Mesenchymal stem cell (in vitro differentiated cells and primary cell): ENCODE measurements around the gene PIGR.

Experiments
- DNase-seq: peaks from one replicate; pipeline ENCODE4 v3.0.0-alpha.2; 2013
- H2AFZ ChIP-seq: one replicate; pipeline ENCODE4 v1.6.1; 2013; ENCODE audit warnings: low read depth, mild to moderate bottlenecking, control low read depth, inconsistent platforms, low read length, moderate library complexity
- H2AK5ac ChIP-seq: 2 replicates; pipeline ENCODE4 v1.6.1; 2013; ENCODE audit warnings: low read length, moderate library complexity, mild to moderate bottlenecking, inconsistent platforms; ENCODE audit not compliant: severe bottlenecking
- H2BK120ac ChIP-seq: one replicate; pipeline ENCODE4 v1.6.1; 2013; ENCODE audit warnings: low read depth, mild to moderate bottlenecking, inconsistent platforms, low read length, moderate library complexity
- H2BK12ac ChIP-seq, 2 experiments: one replicate each; pipeline ENCODE4 v1.6.1; 2013; ENCODE audit warnings: inconsistent platforms in 2 of 2, low read length in 2 of 2, mild to moderate bottlenecking in 2 of 2, moderate library complexity in 2 of 2, control low read depth in 1 of 2
- H2BK15ac ChIP-seq: one replicate; pipeline ENCODE4 v1.6.1; 2013; ENCODE audit warnings: mild to moderate bottlenecking, low read depth, inconsistent platforms; ENCODE audit not compliant: poor library complexity, severe bottlenecking
- H2BK5ac ChIP-seq: 2 replicates; pipeline ENCODE4 v1.6.1; 2013; ENCODE audit warnings: low read depth, mild to moderate bottlenecking, low read length, control low read depth, inconsistent platforms; ENCODE audit not compliant: poor library complexity, severe bottlenecking
- H3K14ac ChIP-seq, 2 experiments: one replicate each; pipeline ENCODE4 v1.6.1; 2013; ENCODE audit warnings: inconsistent platforms in 2 of 2, low read length in 2 of 2, control low read depth in 1 of 2, mild to moderate bottlenecking in 1 of 2, moderate library complexity in 1 of 2
- H3K18ac ChIP-seq, 2 experiments: one replicate each; pipeline ENCODE4 v1.6.1; 2013; ENCODE audit warnings: inconsistent platforms in 2 of 2, low read length in 2 of 2, control low read depth in 1 of 2, low read depth in 1 of 2, mild to moderate bottlenecking in 1 of 2
- H3K23ac ChIP-seq, 2 experiments: one replicate each; pipeline ENCODE4 v1.6.1; 2013; ENCODE audit warnings: inconsistent platforms in 2 of 2, low read length in 2 of 2, mild to moderate bottlenecking in 2 of 2, moderate library complexity in 2 of 2, control low read depth in 1 of 2
- H3K27ac ChIP-seq: 2 replicates; pipeline ENCODE4 v1.5.1; 2013; ENCODE audit warnings: mild to moderate bottlenecking, moderate library complexity, low read length, control low read depth, inconsistent platforms; ENCODE audit not compliant: poor library complexity, severe bottlenecking
- H3K27me3 ChIP-seq, 2 experiments: 2 replicates each; pipeline versions ENCODE4 v1.6.1 to v1.7.0; 2013; ENCODE audit warnings: low read length in 2 of 2, mild to moderate bottlenecking in 2 of 2, moderate library complexity in 2 of 2, control low read depth in 1 of 2, inconsistent platforms in 1 of 2; ENCODE audit not compliant: control insufficient read depth in 1 of 2, insufficient read depth in 1 of 2
- H3K36me3 ChIP-seq, 2 experiments: 2 replicates each; pipeline versions ENCODE4 v1.6.1 to v1.7.0; 2013; ENCODE audit warnings: low read length in 2 of 2, control low read depth in 1 of 2, inconsistent platforms in 1 of 2, low read depth in 1 of 2, mild to moderate bottlenecking in 1 of 2; ENCODE audit not compliant: insufficient read depth in 2 of 2, control insufficient read depth in 1 of 2
- H3K4ac ChIP-seq, 2 experiments: one replicate each; pipeline ENCODE4 v1.6.1; 2013; ENCODE audit warnings: inconsistent platforms in 2 of 2, low read length in 2 of 2, mild to moderate bottlenecking in 2 of 2, moderate library complexity in 2 of 2, control low read depth in 1 of 2, low read depth in 1 of 2
- H3K4me1 ChIP-seq: 2 replicates; pipeline ENCODE4 v1.6.1; 2013; ENCODE audit warnings: low read depth, low read length, control low read depth; ENCODE audit not compliant: control insufficient read depth, insufficient read depth
- H3K4me2 ChIP-seq: 2 replicates; pipeline ENCODE4 v1.6.1; 2013; ENCODE audit warnings: low read length, mild to moderate bottlenecking, inconsistent platforms; ENCODE audit not compliant: poor library complexity, severe bottlenecking
- H3K4me3 ChIP-seq, 2 experiments: 2 replicates each; pipeline versions ENCODE4 v1.5.1 to v1.7.0; 2013; ENCODE audit warnings: low read length in 2 of 2, mild to moderate bottlenecking in 2 of 2, control low read depth in 1 of 2, low read depth in 1 of 2; ENCODE audit not compliant: insufficient read depth in 1 of 2
- H3K79me1 ChIP-seq: replicated peaks from 2 replicates; pipeline ENCODE4 v1.6.1; 2013; ENCODE audit warnings: mild to moderate bottlenecking, control low read depth, low read length, inconsistent platforms; ENCODE audit not compliant: poor library complexity, severe bottlenecking
- H3K9ac ChIP-seq: 2 replicates; pipeline ENCODE4 v1.7.0; 2013; ENCODE audit warnings: mild to moderate bottlenecking, low read length, moderate library complexity
- H3K9me3 ChIP-seq: 2 replicates; pipeline ENCODE4 v1.7.0; 2013; ENCODE audit warnings: mild to moderate bottlenecking, low read length; ENCODE audit not compliant: control insufficient read depth
- H4K8ac ChIP-seq: one replicate; pipeline ENCODE4 v1.6.1; 2013; ENCODE audit warnings: inconsistent platforms, mild to moderate bottlenecking, low read length, moderate library complexity
- H4K91ac ChIP-seq: one replicate; pipeline ENCODE4 v1.6.1; 2013; ENCODE audit warnings: mild to moderate bottlenecking, low read length, inconsistent platforms
- WGBS: methylation state at CpG from one replicate; pipeline ENCODE4 v1.1.7; 2013; ENCODE audit warnings: mixed read lengths; 5-methylcytosine and 5-hydroxymethylcytosine counted together

Gene PIGR

GRCh38 chr1:206895325-206895724, 50.9 kb downstream of the PIGR start:
- Histone ChIP-seq H3K36me3 (no peaks in the 10 kb centered on the region), H3K14ac (no peak overlapping the region), H2BK15ac (peak overlapping the region; percentile 54), H3K4me3 (no peak overlapping the region), H2BK120ac (no peak overlapping the region), H3K27me3 (peaks cover 0 to 9% of the 10 kb centered on the region in 2 experiments), H4K8ac (peak overlapping the region; percentile 41), H2BK5ac (no peak overlapping the region), H3K79me1 (no peaks in the 10 kb centered on the region), H3K18ac (peak overlapping the region; percentile 14 to 78), H3K4ac (peak overlapping the region in 1 of 2 experiments; percentile 58), H4K91ac (peak overlapping the region; percentile 96), H2AK5ac (no peak overlapping the region), H2AFZ (no peak overlapping the region), H3K9me3 (no peaks in the 10 kb centered on the region), H3K9ac (no peak overlapping the region), H3K4me2 (no peak overlapping the region), H3K27ac (no peak overlapping the region), H2BK12ac (peak overlapping the region; percentile 81 to 97), H3K23ac (no peak overlapping the region), H3K4me1 (peaks cover 7% of the 10 kb centered on the region)
- WGBS, result 81% methylated on average over 3 of the region's 3 CpGs
- no peak for DNase-seq

- Histone ChIP-seq H3K4me2 (no peak overlapping the region), H3K36me3 (no peaks in the 10 kb centered on the region), H3K4me3 (no peak overlapping the region), H3K23ac (no peak overlapping the region), H2BK120ac (no peak overlapping the region), H2BK15ac (no peak overlapping the region), H3K4ac (no peak overlapping the region), H3K9me3 (no peaks in the 10 kb centered on the region), H3K27me3 (peaks cover 0 to 9% of the 10 kb centered on the region in 2 experiments), H2BK5ac (no peak overlapping the region), H3K27ac (no peak overlapping the region), H3K14ac (no peak overlapping the region), H2AK5ac (no peak overlapping the region), H4K8ac (no peak overlapping the region), H4K91ac (no peak overlapping the region), H3K4me1 (peaks cover 2% of the 10 kb centered on the region), H3K18ac (no peak overlapping the region), H3K79me1 (no peaks in the 10 kb centered on the region), H2BK12ac (no peak overlapping the region), H2AFZ (no peak overlapping the region), H3K9ac (no peak overlapping the region)
- DNase-seq, result no peak
- 100% methylated on average over 1 of the region's 2 CpGs for WGBS
These were observed 52.9 kb downstream of the PIGR start for GRCh38 chr1:206893380-206893779.

- H2AFZ ChIP-seq, result no peak overlapping the region
These were observed 53.8 kb downstream of the PIGR start for GRCh38 chr1:206892351-206892984.

GRCh38 chr1:206891412-206891811, 54.9 kb downstream of the PIGR start:
- Histone ChIP-seq H2BK5ac (no peak overlapping the region), H3K27me3 (peaks cover 0 to 13% of the 10 kb centered on the region in 2 experiments), H3K9me3 (no peaks in the 10 kb centered on the region), H3K4me2 (no peak overlapping the region), H3K79me1 (no peaks in the 10 kb centered on the region), H3K27ac (no peak overlapping the region), H2BK15ac (peak overlapping the region; percentile 18), H2AK5ac (no peak overlapping the region), H2BK12ac (peak overlapping the region in 1 of 2 experiments; percentile 40), H4K8ac (no peak overlapping the region), H3K4me3 (no peak overlapping the region), H2AFZ (no peak overlapping the region), H3K4ac (no peak overlapping the region), H3K14ac (no peak overlapping the region), H4K91ac (no peak overlapping the region), H2BK120ac (no peak overlapping the region), H3K9ac (no peak overlapping the region), H3K18ac (no peak overlapping the region), H3K4me1 (no peaks in the 10 kb centered on the region), H3K36me3 (no peaks in the 10 kb centered on the region), H3K23ac (no peak overlapping the region)
- DNase-seq, result no peak
- 80% methylated on average over 1 of the region's 1 CpG for WGBS

More at GRCh38 chr1:206892351-206892984, 53.8 kb downstream of the PIGR start:
- no peak overlapping the region for H3K4me3 ChIP-seq
- H3K27ac ChIP-seq, result no peak overlapping the region
- H4K8ac ChIP-seq, result no peak overlapping the region
- no peak overlapping the region for H2BK15ac ChIP-seq
- no peak overlapping the region for H3K9ac ChIP-seq
- no peak overlapping the region for H3K4ac ChIP-seq
- no peak overlapping the region for H2BK5ac ChIP-seq
- H4K91ac ChIP-seq, result no peak overlapping the region
- H3K4me1 ChIP-seq, result no peaks in the 10 kb centered on the region
- H3K79me1 ChIP-seq, result no peaks in the 10 kb centered on the region
- no peak overlapping the region for H3K23ac ChIP-seq
- H3K18ac ChIP-seq, result no peak overlapping the region
- H2AK5ac ChIP-seq, result no peak overlapping the region
- H2BK12ac ChIP-seq, result no peak overlapping the region
- no peak overlapping the region for H3K4me2 ChIP-seq
- DNase-seq, result peak; percentile 60
- H3K36me3 ChIP-seq, result no peaks in the 10 kb centered on the region
- 54% methylated on average over 3 of the region's 3 CpGs for WGBS
- no peak overlapping the region for H3K14ac ChIP-seq
- no peaks in the 10 kb centered on the region for H3K9me3 ChIP-seq
- no peak overlapping the region for H2BK120ac ChIP-seq
- H3K27me3 ChIP-seq, result peaks cover 0 to 9% of the 10 kb centered on the region in 2 experiments
